DOHH2 (cell line): ENCODE measurements around the gene ATP8A2.

Experiments used
- H3F3A ChIP-seq: fragments of 200-600 bp; sonication (generic), shearing (Covaris generic); 2 replicates; pipeline ENCODE4 v1.6.0; 2016; ENCODE audit warnings: antibody characterized with exemption, mild to moderate bottlenecking; ENCODE audit not compliant: control insufficient read depth, insufficient read depth
- H3K27ac ChIP-seq: fragments of 200-600 bp; sonication (generic); 2 replicates; pipeline ENCODE4 v1.5.1; 2014; ENCODE audit warnings: low read depth, mild to moderate bottlenecking, low read length, moderate library complexity
- H3K27me3 ChIP-seq: fragments of 200-600 bp; sonication (generic); 2 replicates; pipeline ENCODE4 v1.6.1; 2014; ENCODE audit warnings: mild to moderate bottlenecking, low read length, mixed read lengths; ENCODE audit not compliant: control insufficient read depth
- H3K36me3 ChIP-seq: fragments of 200-600 bp; sonication (generic); 2 replicates; pipeline ENCODE4 v1.6.1; 2014; ENCODE audit warnings: mild to moderate bottlenecking, low read length, moderate library complexity, mixed read lengths; ENCODE audit not compliant: control insufficient read depth
- H3K4me1 ChIP-seq: fragments of 200-600 bp; sonication (generic); 2 replicates; pipeline ENCODE4 v1.6.1; 2014; ENCODE audit warnings: mild to moderate bottlenecking, low read length, mixed read lengths; ENCODE audit not compliant: control insufficient read depth
- H3K4me2 ChIP-seq: fragments of 200-600 bp; sonication (generic); 2 replicates; pipeline ENCODE4 v1.6.0; 2014; ENCODE audit warnings: mild to moderate bottlenecking, low read length, moderate library complexity
- H3K4me3 ChIP-seq: fragments of 200-600 bp; sonication (generic); 2 replicates; pipeline ENCODE4 v1.5.1; 2014; ENCODE audit warnings: mild to moderate bottlenecking, low read length, mixed read lengths
- H3K79me2 ChIP-seq: fragments of 200-600 bp; sonication (generic); 2 replicates; pipeline ENCODE4 v1.6.1; 2014; ENCODE audit warnings: mild to moderate bottlenecking, low read length, mixed read lengths; ENCODE audit not compliant: control insufficient read depth
- H3K9me2 ChIP-seq: fragments of 200-600 bp; sonication (generic); replicated peaks from 2 replicates; pipeline ENCODE4 v1.6.1; 2014; ENCODE audit warnings: mild to moderate bottlenecking, low read length, mixed read lengths; ENCODE audit not compliant: control insufficient read depth
- H3K9me3 ChIP-seq: fragments of 200-600 bp; sonication (generic); 2 replicates; pipeline ENCODE4 v1.6.1; 2014; ENCODE audit warnings: antibody characterized with exemption, low read length, mixed read lengths; ENCODE audit not compliant: control insufficient read depth, insufficient read depth
- H4K20me1 ChIP-seq: fragments of 200-600 bp; sonication (generic); 2 replicates; pipeline ENCODE4 v1.6.0; 2014; ENCODE audit warnings: low read depth, mild to moderate bottlenecking, antibody characterized with exemption, low read length, moderate library complexity; ENCODE audit not compliant: control insufficient read depth, insufficient read depth
- EZH2phosphoT487 ChIP-seq: fragments of 200-600 bp; sonication (generic); IDR thresholded peaks from 2 replicates; pipeline ENCODE4 v1.6.1; 2017; ENCODE audit warnings: borderline replicate concordance, mild to moderate bottlenecking, antibody characterized with exemption, low read length, moderate library complexity, mixed read lengths
- TF ChIP-seq, protein P1 (sequence below): fragments of 200-600 bp; sonication (generic); IDR thresholded peaks from one replicate; pipeline ENCODE4 v1.5.1; 2014; ENCODE audit warnings: antibody characterized with exemption, mild to moderate bottlenecking, low read depth, low read length; ENCODE audit not compliant: poor library complexity, severe bottlenecking

ATP8A2 gene

DNA sequence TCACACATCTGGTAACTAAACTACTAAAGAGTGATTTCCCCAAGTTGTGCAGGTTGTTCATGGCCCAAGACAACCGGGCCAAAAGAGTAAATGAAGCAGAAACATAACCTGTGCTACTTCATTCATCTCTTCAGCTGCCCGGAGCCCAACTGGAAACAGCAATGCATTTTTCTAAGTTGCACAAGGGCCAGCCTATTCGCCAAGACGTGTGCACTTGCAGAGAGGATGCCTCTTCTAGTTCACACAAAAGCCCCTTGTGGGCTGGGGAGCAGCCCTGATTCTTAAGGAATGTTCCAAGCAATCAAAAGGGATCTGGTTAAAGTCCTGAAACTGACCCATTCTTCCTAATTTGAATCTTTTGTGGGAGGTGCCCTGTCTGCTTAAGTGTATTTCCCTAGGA is 404.2 kb downstream of the ATP8A2 start:
- Histone ChIP-seq H3K4me1 (peaks cover 4% of the 10 kb centered on the region; the same call in 1 of the 2 replicates), H3F3A (no peaks in the 10 kb centered on the region), H3K9me2 (no peaks in the 10 kb centered on the region), H3K4me2 (no peak overlapping the region), H3K4me3 (no peak overlapping the region), H3K27me3 (no peaks in the 10 kb centered on the region), H3K9me3 (no peaks in the 10 kb centered on the region), H4K20me1 (no peaks in the 10 kb centered on the region), H3K36me3 (no peaks in the 10 kb centered on the region), H3K79me2 (no peaks in the 10 kb centered on the region), H3K27ac (no peak overlapping the region)
- TF ChIP-seq, protein P1, sequence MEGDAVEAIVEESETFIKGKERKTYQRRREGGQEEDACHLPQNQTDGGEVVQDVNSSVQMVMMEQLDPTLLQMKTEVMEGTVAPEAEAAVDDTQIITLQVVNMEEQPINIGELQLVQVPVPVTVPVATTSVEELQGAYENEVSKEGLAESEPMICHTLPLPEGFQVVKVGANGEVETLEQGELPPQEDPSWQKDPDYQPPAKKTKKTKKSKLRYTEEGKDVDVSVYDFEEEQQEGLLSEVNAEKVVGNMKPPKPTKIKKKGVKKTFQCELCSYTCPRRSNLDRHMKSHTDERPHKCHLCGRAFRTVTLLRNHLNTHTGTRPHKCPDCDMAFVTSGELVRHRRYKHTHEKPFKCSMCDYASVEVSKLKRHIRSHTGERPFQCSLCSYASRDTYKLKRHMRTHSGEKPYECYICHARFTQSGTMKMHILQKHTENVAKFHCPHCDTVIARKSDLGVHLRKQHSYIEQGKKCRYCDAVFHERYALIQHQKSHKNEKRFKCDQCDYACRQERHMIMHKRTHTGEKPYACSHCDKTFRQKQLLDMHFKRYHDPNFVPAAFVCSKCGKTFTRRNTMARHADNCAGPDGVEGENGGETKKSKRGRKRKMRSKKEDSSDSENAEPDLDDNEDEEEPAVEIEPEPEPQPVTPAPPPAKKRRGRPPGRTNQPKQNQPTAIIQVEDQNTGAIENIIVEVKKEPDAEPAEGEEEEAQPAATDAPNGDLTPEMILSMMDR: no peak
- TF ChIP-seq EZH2phosphoT487: no peak

DNA sequence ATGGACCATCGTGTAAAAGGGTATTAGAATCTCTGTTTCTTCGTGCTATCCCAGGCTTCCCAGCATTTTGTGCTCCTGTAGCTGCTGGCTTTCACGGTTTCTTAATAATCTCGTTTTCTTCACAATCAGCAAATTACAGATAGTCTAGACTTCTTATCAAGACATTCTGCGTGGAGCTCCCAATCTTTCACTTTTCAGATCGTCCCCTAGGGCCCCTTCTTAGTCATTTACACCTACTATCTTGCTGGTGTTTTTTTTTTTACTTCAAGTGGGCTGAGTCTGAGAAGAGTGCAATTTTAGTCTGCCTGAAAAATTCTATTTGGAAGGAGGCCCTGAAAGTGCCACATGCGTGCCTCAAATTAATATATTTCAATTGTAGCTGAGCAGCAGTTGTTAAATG is 404.9 kb downstream of the ATP8A2 start:
- no peak overlapping the region for H3K27ac ChIP-seq
- no peaks in the 10 kb centered on the region for H3K27me3 ChIP-seq
- H3K4me1 ChIP-seq: peaks cover 4% of the 10 kb centered on the region; the same call in 1 of the 2 replicates
- H3F3A ChIP-seq: no peaks in the 10 kb centered on the region
- H3K9me2 ChIP-seq: no peaks in the 10 kb centered on the region
- no peak overlapping the region for H3K4me2 ChIP-seq
- H3K9me3 ChIP-seq: no peaks in the 10 kb centered on the region
- H3K79me2 ChIP-seq: no peaks in the 10 kb centered on the region
- TF ChIP-seq, protein P1: no peak
- TF ChIP-seq EZH2phosphoT487: no peak
- H3K4me3 ChIP-seq: no peak overlapping the region
- H4K20me1 ChIP-seq: no peaks in the 10 kb centered on the region
- no peaks in the 10 kb centered on the region for H3K36me3 ChIP-seq

DNA sequence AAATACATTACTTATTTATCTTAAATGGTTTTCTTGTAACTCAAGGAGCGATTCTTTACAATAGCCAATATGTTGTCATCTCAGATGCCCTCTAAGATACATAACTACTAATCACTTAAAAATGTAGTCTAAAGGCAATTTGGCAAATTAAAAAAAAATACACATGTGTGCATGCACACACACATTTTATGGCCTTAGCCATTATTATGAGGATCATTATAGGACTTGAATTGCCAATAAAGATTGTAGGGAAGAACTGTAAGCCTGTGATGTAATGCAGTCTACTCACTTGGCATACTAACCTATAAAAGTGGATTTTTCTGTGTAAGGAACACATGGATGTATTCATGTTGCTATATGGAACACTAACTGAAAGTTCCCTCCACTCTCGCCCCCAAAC is 405.7 kb downstream of the ATP8A2 start:
- H3K27ac ChIP-seq: no peak overlapping the region
- no peak for TF ChIP-seq EZH2phosphoT487
- TF ChIP-seq, protein P1: no peak
- H3K79me2 ChIP-seq: no peaks in the 10 kb centered on the region
- H3K4me1 ChIP-seq: peaks cover 4% of the 10 kb centered on the region; the same call in 1 of the 2 replicates
- H4K20me1 ChIP-seq: no peaks in the 10 kb centered on the region
- no peaks in the 10 kb centered on the region for H3K9me2 ChIP-seq
- H3K9me3 ChIP-seq: no peaks in the 10 kb centered on the region
- H3K27me3 ChIP-seq: no peaks in the 10 kb centered on the region
- H3K4me3 ChIP-seq: no peak overlapping the region
- H3F3A ChIP-seq: no peaks in the 10 kb centered on the region
- H3K36me3 ChIP-seq: no peaks in the 10 kb centered on the region
- H3K4me2 ChIP-seq: no peak overlapping the region
